ENCODE results near the gene CYTH2. TPM values are rescaled to one million over a fixed set of nuclear protein-coding genes. Genes with fewer than 3 reads are reported as not detected.
A peak's percentile ranks its signal among the peaks of the same experiment; 100 is the strongest.

CYTH2 gene
- total RNA-seq, 4 donors from 2014 or later: 40.1 to 50.7 (median 48.4) TPM

DNA sequence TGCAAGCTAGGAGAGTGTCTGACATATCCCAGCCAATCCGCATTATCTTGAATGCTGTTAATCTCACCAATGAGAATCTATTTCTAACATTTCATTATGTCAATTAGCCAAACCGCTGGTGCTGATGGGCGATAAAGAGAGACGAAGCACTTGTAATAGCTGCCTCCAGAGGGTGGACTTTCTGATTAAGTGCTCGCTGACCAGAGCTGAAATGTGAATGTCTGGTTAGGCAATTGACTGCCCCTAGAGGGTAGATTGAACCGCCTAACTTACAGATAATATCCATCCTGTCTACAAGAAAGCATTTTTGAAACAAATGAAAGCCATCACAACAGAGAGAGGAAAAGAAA is 23.9 kb upstream of the CYTH2 start:
- TF ChIP-seq, protein P1, sequence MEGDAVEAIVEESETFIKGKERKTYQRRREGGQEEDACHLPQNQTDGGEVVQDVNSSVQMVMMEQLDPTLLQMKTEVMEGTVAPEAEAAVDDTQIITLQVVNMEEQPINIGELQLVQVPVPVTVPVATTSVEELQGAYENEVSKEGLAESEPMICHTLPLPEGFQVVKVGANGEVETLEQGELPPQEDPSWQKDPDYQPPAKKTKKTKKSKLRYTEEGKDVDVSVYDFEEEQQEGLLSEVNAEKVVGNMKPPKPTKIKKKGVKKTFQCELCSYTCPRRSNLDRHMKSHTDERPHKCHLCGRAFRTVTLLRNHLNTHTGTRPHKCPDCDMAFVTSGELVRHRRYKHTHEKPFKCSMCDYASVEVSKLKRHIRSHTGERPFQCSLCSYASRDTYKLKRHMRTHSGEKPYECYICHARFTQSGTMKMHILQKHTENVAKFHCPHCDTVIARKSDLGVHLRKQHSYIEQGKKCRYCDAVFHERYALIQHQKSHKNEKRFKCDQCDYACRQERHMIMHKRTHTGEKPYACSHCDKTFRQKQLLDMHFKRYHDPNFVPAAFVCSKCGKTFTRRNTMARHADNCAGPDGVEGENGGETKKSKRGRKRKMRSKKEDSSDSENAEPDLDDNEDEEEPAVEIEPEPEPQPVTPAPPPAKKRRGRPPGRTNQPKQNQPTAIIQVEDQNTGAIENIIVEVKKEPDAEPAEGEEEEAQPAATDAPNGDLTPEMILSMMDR (IDR thresholded peaks at IDR 0.05): peak; percentile 38 to 46 (median 40)
- TF ChIP-seq POLR2AphosphoS5 (IDR thresholded peaks at IDR 0.05): no peak
- Histone ChIP-seq H3K27me3 (peaks cover 4 to 41% (median 24%) of the 10 kb centered on the region in 4 donors), H3K27ac (replicated peaks in 1 of 4) (peak overlapping the region; percentile 80 to 91 (median 86)), H3K4me3 (peak overlapping the region; percentile 85 to 96 (median 89)), H3K4me1 (peaks cover 22 to 38% (median 31%) of the 10 kb centered on the region in 4 donors), H3K36me3 (peaks cover 19 to 39% (median 32%) of the 10 kb centered on the region in 4 donors), H3K9me3 (no peaks in the 10 kb centered on the region)
- 7% methylated on average over 6 of the region's 6 CpGs for WGBS
- DNase-seq (ENCODE audit: extremely low spot score): no peak
- intact Hi-C loops (cut with DNase I): no loop called here

GRCh38 chr19:48445606-48446481 is 23.3 kb upstream of the CYTH2 start, which contains the start of gene GRWD1:
Gene GRWD1, plus strand, starts transcription at chr19:48445983. Its CDS starts 23 bp downstream, at chr19:48446006.
- Histone ChIP-seq H3K27me3 (peaks cover 4 to 35% (median 23%) of the 10 kb centered on the region in 4 donors), H3K27ac (replicated peaks in 1 of 4) (peak within 1 kb of the TSS; percentile 80 to 91 (median 86)), H3K4me1 (peaks cover 22 to 38% (median 31%) of the 10 kb centered on the region in 4 donors), H3K4me3 (peak within 1 kb of the TSS; percentile 85 to 96 (median 89)), H3K9me3 (no peaks in the 10 kb centered on the region), H3K36me3 (peaks cover 25 to 45% (median 38%) of the 10 kb centered on the region in 4 donors)
- TF ChIP-seq POLR2AphosphoS5 (IDR thresholded peaks at IDR 0.05) (peak; percentile 82 to 86), EP300 (IDR thresholded peaks at IDR 0.05) (no peak), POLR2A (IDR thresholded peaks at IDR 0.05; ENCODE audit: low read depth) (no peak)
- TF ChIP-seq, protein P1 (IDR thresholded peaks at IDR 0.05): no peak
- intact Hi-C loops (cut with DNase I): no loop called here
- WGBS: 2% methylated on average over 37 of the region's 61 CpGs
- DNase-seq (ENCODE audit: extremely low spot score): peak; percentile 98

DNA sequence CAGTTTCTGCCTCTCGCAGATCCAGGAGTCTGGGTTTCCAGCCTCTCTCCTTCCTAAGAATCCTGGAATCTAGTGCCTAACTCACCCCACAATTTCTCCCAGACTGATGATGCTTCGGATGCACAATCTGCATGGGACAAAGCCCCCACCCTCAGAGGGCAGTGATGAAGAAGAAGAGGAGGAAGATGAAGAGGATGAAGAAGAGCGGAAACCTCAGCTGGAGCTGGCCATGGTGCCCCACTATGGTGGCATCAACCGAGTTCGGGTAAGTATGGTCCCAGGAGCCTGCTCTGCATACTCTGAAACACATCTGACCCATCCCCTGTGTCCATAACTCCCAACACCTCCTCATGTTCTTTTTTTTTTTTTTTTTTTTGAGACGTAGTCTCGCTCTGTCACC is 22.6 kb upstream of the CYTH2 start:
- peak overlapping the region; percentile 80 to 91 (median 86) for H3K27ac ChIP-seq (replicated peaks in 1 of 4)
- H3K9me3 ChIP-seq: no peaks in the 10 kb centered on the region
- peaks cover 4 to 28% (median 19%) of the 10 kb centered on the region in 4 donors for H3K27me3 ChIP-seq
- H3K4me3 ChIP-seq: peak overlapping the region; percentile 85 to 96 (median 89)
- 79% methylated on average over 7 of the region's 7 CpGs for WGBS
- H3K36me3 ChIP-seq: peaks cover 33 to 51% (median 45%) of the 10 kb centered on the region in 4 donors
- H3K4me1 ChIP-seq: peaks cover 22 to 38% (median 31%) of the 10 kb centered on the region in 4 donors
- no peak for TF ChIP-seq EP300 (IDR thresholded peaks at IDR 0.05)
- no peak for TF ChIP-seq POLR2A (IDR thresholded peaks at IDR 0.05; ENCODE audit: low read depth)
- no peak for TF ChIP-seq POLR2AphosphoS5 (IDR thresholded peaks at IDR 0.05)
- TF ChIP-seq, protein P1 (IDR thresholded peaks at IDR 0.05): no peak
- DNase-seq (ENCODE audit: extremely low spot score): no peak
- intact Hi-C loops (cut with DNase I): no loop called here

DNA sequence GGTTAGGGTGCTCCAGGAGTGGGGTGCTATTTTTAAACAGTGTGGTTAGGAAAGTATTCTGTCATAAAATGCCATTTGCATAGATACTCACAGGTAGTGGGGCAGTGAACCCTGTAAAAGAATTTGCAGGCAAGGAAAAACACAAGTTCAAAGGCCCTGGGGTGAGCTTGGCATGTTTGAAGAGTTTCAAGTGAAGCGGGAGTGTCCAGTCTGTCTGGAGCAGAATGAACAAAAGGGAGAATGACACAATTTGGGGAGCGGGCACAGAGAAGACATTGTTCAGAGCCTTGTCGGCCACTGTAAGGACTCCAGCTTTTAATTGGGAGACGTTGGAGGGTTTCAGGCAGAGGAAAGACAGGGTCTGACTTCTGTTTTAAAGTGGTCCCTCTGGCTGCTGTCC is 20.6 kb upstream of the CYTH2 start:
- 83% methylated on average over 4 of the region's 4 CpGs for WGBS
- intact Hi-C loops (cut with DNase I): no loop called here
- Histone ChIP-seq H3K27ac (replicated peaks in 1 of 4) (no peak overlapping the region), H3K36me3 (peaks cover 48 to 69% (median 65%) of the 10 kb centered on the region in 4 donors), H3K27me3 (peaks cover 4 to 12% (median 9%) of the 10 kb centered on the region in 4 donors), H3K4me1 (peaks cover 22 to 31% (median 26%) of the 10 kb centered on the region in 4 donors), H3K4me3 (no peak overlapping the region), H3K9me3 (no peaks in the 10 kb centered on the region)
- DNase-seq (ENCODE audit: extremely low spot score): no peak
- TF ChIP-seq POLR2A (IDR thresholded peaks at IDR 0.05; ENCODE audit: low read depth) (no peak), EP300 (IDR thresholded peaks at IDR 0.05) (no peak), POLR2AphosphoS5 (IDR thresholded peaks at IDR 0.05) (no peak)
- TF ChIP-seq, protein P1 (IDR thresholded peaks at IDR 0.05): no peak
